GM19324 (cell line): Measurements from ENCODE around the gene ELF2.
"Not testable (repeated sequence)": the region's sequence is repeated elsewhere in the genome, so short reads cannot be mapped to it uniquely, and the experiment has no call there.

Experiments
- ATAC-seq: cut with Tn5 transposase; IDR thresholded peaks from one replicate; pipeline ENCODE4 v1.9.1; 2021; ENCODE audit warnings: mild to moderate bottlenecking, moderate library complexity; ENCODE audit not compliant: unreplicated experiment, low FRiP score

ELF2 gene

GRCh38 chr4:139188648-139189416 lies 11.8 kb upstream of the ELF2 start:
- ATAC-seq: no peak

- no peak for ATAC-seq
These were observed 7.1 kb upstream of the ELF2 start for GRCh38 chr4:139184129-139184528.

- peak; percentile 80 for ATAC-seq
These were observed 1.0 kb upstream of the ELF2 start for GRCh38 chr4:139177869-139178619.

GRCh38 chr4:139176302-139177048 lies 543 bp downstream of the ELF2 start:
- ATAC-seq: peak; percentile 26

GRCh38 chr4:139175646-139176301 lies 1.2 kb downstream of the ELF2 start:
- ATAC-seq: no peak

- ATAC-seq: no peak
These were observed 4.9 kb downstream of the ELF2 start for GRCh38 chr4:139171876-139172691.

GRCh38 chr4:139170932-139171331 lies 6.1 kb downstream of the ELF2 start:
- ATAC-seq: no peak

- peak; percentile 57 for ATAC-seq
These were observed 9.1 kb downstream of the ELF2 start for GRCh38 chr4:139167774-139168444.

GRCh38 chr4:139164731-139165130 lies 12.3 kb downstream of the ELF2 start:
- no peak for ATAC-seq

- ATAC-seq: no peak
These were observed 13.2 kb downstream of the ELF2 start for GRCh38 chr4:139163806-139164206.

- ATAC-seq: not testable (repeated sequence)
These were observed 19.0 kb downstream of the ELF2 start for GRCh38 chr4:139157977-139158376.

- no peak for ATAC-seq
These were observed 22.0 kb downstream of the ELF2 start for GRCh38 chr4:139154952-139155557.

GRCh38 chr4:139154538-139154937 lies 22.5 kb downstream of the ELF2 start:
- no peak for ATAC-seq

GRCh38 chr4:139154134-139154421 lies 22.9 kb downstream of the ELF2 start:
- ATAC-seq: no peak

- ATAC-seq: no peak
These were observed 23.4 kb downstream of the ELF2 start for GRCh38 chr4:139153411-139154133.

GRCh38 chr4:139152249-139152648 lies 24.8 kb downstream of the ELF2 start:
- no peak for ATAC-seq

- no peak for ATAC-seq
These were observed 29.9 kb downstream of the ELF2 start for GRCh38 chr4:139146926-139147629.

GRCh38 chr4:139145552-139145932 lies 31.5 kb downstream of the ELF2 start:
- no peak for ATAC-seq
